Common myeloid progenitor, CD34-positive (primary cell): ENCODE data around the gene PPAT.

ENCODE experiments used
- CTCF ChIA-PET: fragments of 350-600 bp; sonication (Branson Sonifier 250); formaldehyde crosslinking; loops from one replicate; lab custom pipeline; 2021; ENCODE audit warnings: antibody characterized with exemption; lab: Charles Lee
- POLR2A ChIA-PET: fragments of 350-600 bp; sonication (Branson Sonifier 250); formaldehyde crosslinking; loops from one replicate; lab custom pipeline; 2021; ENCODE audit warnings: antibody characterized with exemption; lab: Charles Lee
- DNase-seq, 3 donors: peaks; one replicate each; pipeline versions ENCODE4 v3.0.0 to v3.0.0-alpha.2; 2013
- H3K27ac ChIP-seq, 2 experiments: 1 replicate in 1 of 2; 2 replicates in 1 of 2; pipeline ENCODE4 v1.7.0; 2013; ENCODE audit warnings: inconsistent platforms in 2 of 2, low read length in 2 of 2, mild to moderate bottlenecking in 2 of 2, low read depth in 1 of 2, moderate library complexity in 1 of 2; ENCODE audit not compliant: severe bottlenecking in 2 of 2, insufficient read depth in 1 of 2, poor library complexity in 1 of 2
- H3K27me3 ChIP-seq, 5 experiments: replicated peaks in 2 of 5; 1 replicate in 3 of 5; 2 replicates in 2 of 5; pipeline versions ENCODE4 v1.6.1 to v1.7.0; 2013; ENCODE audit warnings: low read length in 4 of 5, mild to moderate bottlenecking in 2 of 5, moderate library complexity in 2 of 5, inconsistent platforms in 1 of 5; ENCODE audit not compliant: insufficient read depth in 5 of 5, control insufficient read depth in 4 of 5
- H3K36me3 ChIP-seq, 4 experiments: 1 replicate in 2 of 4; 2 replicates in 2 of 4; pipeline versions ENCODE4 v1.6.1 to v1.7.0; 2013; ENCODE audit warnings: low read length in 3 of 4, control low read depth in 1 of 4, mild to moderate bottlenecking in 1 of 4; ENCODE audit not compliant: control insufficient read depth in 4 of 4, insufficient read depth in 4 of 4
- H3K4me1 ChIP-seq, 4 experiments: 1 replicate in 3 of 4; 2 replicates in 1 of 4; pipeline versions ENCODE4 v1.6.1 to v1.7.1; 2013; ENCODE audit warnings: low read length in 3 of 4, mild to moderate bottlenecking in 3 of 4, control low read depth in 1 of 4, inconsistent platforms in 1 of 4, moderate library complexity in 1 of 4; ENCODE audit not compliant: control insufficient read depth in 4 of 4, insufficient read depth in 4 of 4; ENCODE audit errors: control extremely low read depth in 1 of 4
- H3K4me3 ChIP-seq, 7 experiments: 1 replicate in 4 of 7; 2 replicates in 3 of 7; pipeline versions ENCODE4 v1.5.1 to v1.7.0; 2013; ENCODE audit warnings: mild to moderate bottlenecking in 7 of 7, low read length in 6 of 7, moderate library complexity in 6 of 7, inconsistent platforms in 2 of 7, low read depth in 2 of 7, control low read depth in 1 of 7; ENCODE audit not compliant: insufficient read depth in 4 of 7, control insufficient read depth in 1 of 7; ENCODE audit errors: extremely low read depth in 1 of 7
- H3K9me3 ChIP-seq, 5 experiments: 1 replicate in 4 of 5; 2 replicates in 1 of 5; pipeline versions ENCODE4 v1.6.1 to v1.7.1; 2013; ENCODE audit warnings: low read length in 4 of 5, mild to moderate bottlenecking in 2 of 5, inconsistent platforms in 1 of 5, low read depth in 1 of 5, moderate library complexity in 1 of 5; ENCODE audit not compliant: control insufficient read depth in 4 of 5, insufficient read depth in 2 of 5; ENCODE audit errors: control extremely low read depth in 1 of 5
- WGBS: methylation state at CpG from one replicate; pipeline ENCODE4 v1.1.5; 2013; ENCODE audit not compliant: insufficient coverage; 5-methylcytosine and 5-hydroxymethylcytosine counted together

Gene PPAT

GRCh38 chr4:56440983-56441382 lies 5.6 kb upstream of the PPAT start:
- Histone ChIP-seq H3K9me3 (no peaks in the 10 kb centered on the region), H3K36me3 (peaks cover 7 to 51% (median 20%) of the 10 kb centered on the region in 4 experiments), H3K4me3 (no peak overlapping the region), H3K27me3 (no peaks in the 10 kb centered on the region), H3K4me1 (peaks cover 3 to 18% (median 9%) of the 10 kb centered on the region in 4 experiments), H3K27ac (no peak overlapping the region)
- WGBS = no CpG with 5 or more reads among the region's 1 CpG
- ChIA-PET POLR2A (no interaction called here), CTCF (no interaction called here)
- no peak for DNase-seq

DNA sequence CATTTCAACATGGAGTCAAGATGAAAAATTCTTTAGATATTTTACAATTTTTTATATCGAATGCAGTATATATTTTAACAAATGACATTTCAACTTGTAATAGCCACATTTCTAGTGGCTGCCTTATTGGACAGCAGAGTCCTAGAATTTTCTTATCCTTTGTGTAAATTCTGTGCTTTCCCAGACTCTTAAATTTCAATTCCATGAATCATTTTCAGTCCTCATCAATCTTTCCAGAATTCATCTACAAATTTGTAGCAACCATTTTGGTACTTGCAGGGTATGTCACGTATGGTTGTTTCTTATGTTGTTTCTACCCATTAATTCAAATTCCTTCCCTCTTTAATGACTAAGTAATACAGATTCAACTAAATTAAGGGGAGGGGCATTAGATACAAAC lies 3.4 kb upstream of the PPAT start:
- POLR2A ChIA-PET = no interaction called here
- no CpG with 5 or more reads among the region's 2 CpGs for WGBS
- Histone ChIP-seq H3K36me3 (peaks cover 5 to 34% (median 14%) of the 10 kb centered on the region in 4 experiments), H3K4me1 (peaks cover 8 to 30% (median 21%) of the 10 kb centered on the region in 4 experiments), H3K27ac (no peak overlapping the region), H3K27me3 (no peaks in the 10 kb centered on the region), H3K4me3 (no peak overlapping the region), H3K9me3 (no peaks in the 10 kb centered on the region)
- DNase-seq = no peak
- CTCF ChIA-PET = no interaction called here

DNA sequence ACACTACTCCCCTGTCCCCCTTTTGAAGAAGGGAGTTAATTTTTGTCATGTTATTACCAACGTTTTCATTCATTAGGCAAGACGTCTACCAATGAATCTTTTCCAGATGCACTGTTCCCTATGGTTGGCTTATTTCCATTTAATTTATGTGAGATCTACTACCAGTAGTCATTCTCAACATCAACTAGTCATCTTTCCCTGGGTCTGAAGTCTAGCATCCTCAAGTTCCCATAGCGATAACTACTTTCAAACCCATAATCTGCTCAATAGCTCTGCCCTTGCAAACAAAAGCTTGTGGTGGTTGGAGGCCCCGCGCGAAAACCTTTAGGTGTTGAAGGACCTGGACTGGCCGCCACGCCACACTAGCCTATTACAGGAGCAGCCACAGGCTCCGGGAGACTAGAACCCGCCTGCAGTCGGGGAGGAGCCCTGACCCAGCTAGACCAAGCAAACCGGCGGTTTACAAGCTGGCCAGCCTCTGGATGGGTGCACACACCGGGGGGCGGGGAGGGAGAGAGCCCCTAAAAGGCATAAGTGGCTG lies 746 bp downstream of the PPAT start:
- Histone ChIP-seq H3K9me3 (no peaks in the 10 kb centered on the region), H3K4me1 (peaks cover 11 to 43% (median 29%) of the 10 kb centered on the region in 4 experiments), H3K4me3 (peak overlapping the region; percentile 63 to 98 (median 89)), H3K36me3 (peaks cover 0 to under 1% (median 0%) of the 10 kb centered on the region in 4 experiments), H3K27ac (peak overlapping the region in 1 of 2 experiments; percentile 84), H3K27me3 (no peaks in the 10 kb centered on the region)
- WGBS = 0% methylated on average over 13 of the region's 15 CpGs
- peak; percentile 16 to 62 (median 44) for DNase-seq
- ChIA-PET POLR2A (interaction anchor here (0.6 to 1.4 kb wide), 2 partner anchors 17 to 24 kb away, joined by 4 to 6 read pairs; no protein-coding TSS in a partner anchor), CTCF (interaction anchor here (1.0 to 6.7 kb wide), 4 partner anchors 11 to 473 kb away, joined by 3 to 63 read pairs (median 4); partner anchors contain the start of gene REST)

DNA sequence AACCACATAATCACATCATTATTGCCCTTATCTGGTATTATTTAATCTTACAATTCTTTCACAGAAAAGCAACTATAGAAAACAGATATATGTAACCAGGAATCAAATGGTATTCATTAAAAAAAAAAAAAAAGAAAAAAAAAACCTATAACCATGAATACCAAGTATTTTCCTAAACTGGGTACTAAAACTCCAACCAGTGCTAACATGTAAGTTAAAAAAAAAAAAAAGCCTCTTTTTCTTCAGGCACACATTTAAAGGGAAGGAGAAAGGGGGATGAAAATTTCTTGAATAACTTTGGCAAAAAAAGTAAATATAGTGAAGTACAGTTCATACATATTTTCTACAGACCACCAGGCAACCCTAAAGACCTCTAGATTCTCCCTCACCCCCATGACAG lies 2.1 kb downstream of the PPAT start:
- H3K9me3 ChIP-seq = no peaks in the 10 kb centered on the region
- no peak for DNase-seq
- no peaks in the 10 kb centered on the region for H3K27me3 ChIP-seq
- H3K4me3 ChIP-seq = peak overlapping the region in 3 of 7 experiments; percentile 81 to 98 (median 94)
- no peaks in the 10 kb centered on the region for H3K36me3 ChIP-seq
- POLR2A ChIA-PET = no interaction called here
- CTCF ChIA-PET = interaction anchor here (1.4 to 6.7 kb wide), 2 partner anchors 10 to 15 kb away, joined by 3 to 63 read pairs; no protein-coding TSS in a partner anchor
- peak overlapping the region in 1 of 2 experiments; percentile 47 for H3K27ac ChIP-seq
- peaks cover 11 to 41% (median 24%) of the 10 kb centered on the region in 4 experiments for H3K4me1 ChIP-seq

GRCh38 chr4:56430203-56430602 lies 5.2 kb downstream of the PPAT start:
- CTCF ChIA-PET = no interaction called here
- WGBS = no CpG with 5 or more reads among the region's 2 CpGs

DNA sequence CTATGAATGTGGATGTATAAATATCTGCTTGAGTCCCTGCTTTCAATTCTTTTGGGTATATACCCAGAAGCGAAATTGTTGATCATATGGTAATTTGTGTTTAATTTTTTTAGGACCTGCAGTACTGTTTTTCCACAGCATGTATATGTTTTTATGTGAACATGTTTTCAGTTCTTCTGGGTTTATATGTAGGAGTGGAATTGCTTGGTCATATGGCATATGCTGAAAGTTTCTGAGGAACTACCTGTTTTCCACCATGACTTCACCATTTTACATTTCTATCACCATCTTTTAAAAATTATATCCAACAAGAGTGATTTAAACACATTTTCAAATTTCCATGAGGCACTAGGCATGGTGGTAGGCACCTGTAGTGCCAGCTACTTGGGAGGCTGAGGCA lies 8.2 kb downstream of the PPAT start:
- H3K4me1 ChIP-seq = peaks cover 0 to 5% (median 2%) of the 10 kb centered on the region in 4 experiments
- no peak overlapping the region for H3K27ac ChIP-seq
- H3K4me3 ChIP-seq = no peak overlapping the region
- CTCF ChIA-PET = no interaction called here
- no peaks in the 10 kb centered on the region for H3K9me3 ChIP-seq
- peaks cover 0 to 3% (median 1%) of the 10 kb centered on the region in 4 experiments for H3K36me3 ChIP-seq
- peak in 2 of 3 donors; percentile 39 to 58 for DNase-seq
- H3K27me3 ChIP-seq = no peaks in the 10 kb centered on the region
- WGBS = no CpG with 5 or more reads among the region's 1 CpG
- POLR2A ChIA-PET = no interaction called here

More at GRCh38 chr4:56430203-56430602, 5.2 kb downstream of the PPAT start:
- no peak overlapping the region for H3K4me3 ChIP-seq
- peaks cover 0 to 3% (median 1%) of the 10 kb centered on the region in 4 experiments for H3K36me3 ChIP-seq
- H3K9me3 ChIP-seq = no peaks in the 10 kb centered on the region
- H3K27me3 ChIP-seq = no peaks in the 10 kb centered on the region
- no peak for DNase-seq
- POLR2A ChIA-PET = no interaction called here
- no peak overlapping the region for H3K27ac ChIP-seq
- peaks cover 8 to 26% (median 19%) of the 10 kb centered on the region in 4 experiments for H3K4me1 ChIP-seq

GRCh38 chr4:56426273-56426672 lies 9.1 kb downstream of the PPAT start:
- Histone ChIP-seq H3K36me3 (peaks cover 0 to 3% (median 2%) of the 10 kb centered on the region in 4 experiments), H3K9me3 (no peaks in the 10 kb centered on the region), H3K27me3 (no peaks in the 10 kb centered on the region), H3K4me1 (no peaks in the 10 kb centered on the region), H3K27ac (no peak overlapping the region), H3K4me3 (no peak overlapping the region)
- DNase-seq = no peak
- WGBS = 100% methylated on average over 3 of the region's 6 CpGs
- CTCF ChIA-PET = interaction anchor here (1.1 to 5.5 kb wide), 4 partner anchors 8 to 410 kb away, joined by 4 to 63 read pairs (median 8); partner anchors contain the start of genes PAICS and PPAT
- POLR2A ChIA-PET = no interaction called here
